Kidney (tissue), 14 donors: ENCODE results near the gene ELFN2. TPM values are rescaled to one million over a fixed set of nuclear protein-coding genes. Genes with fewer than 3 reads are reported as not detected.

ENCODE experiments used
- DNase-seq, 5 donors: peaks; one replicate each; pipeline ENCODE4 v3.0.0-alpha.2; 2013 to 2020
- FAIRE-seq: peaks from 2 replicates; lab custom pipeline; 2012; peaks lifted over from hg19 to GRCh38; lab: Jason Lieb, UNC
- H3K27ac ChIP-seq, 2 donors: one replicate each; pipeline ENCODE4 v1.7.0; 2013; ENCODE audit warnings: low read depth in 2 of 2, low read length in 2 of 2, inconsistent platforms in 1 of 2
- H3K27me3 ChIP-seq: one replicate; pipeline ENCODE4 v1.7.1; 2013; ENCODE audit warnings: low read length, inconsistent platforms; ENCODE audit not compliant: control insufficient read depth, insufficient read depth
- H3K36me3 ChIP-seq, 3 donors: one replicate each; pipeline versions ENCODE4 v1.7.0 to v1.7.1; 2013; ENCODE audit warnings: low read length in 3 of 3, control low read depth in 1 of 3, inconsistent platforms in 1 of 3; ENCODE audit not compliant: insufficient read depth in 3 of 3, control insufficient read depth in 2 of 3
- H3K4me1 ChIP-seq, 3 donors: one replicate each; pipeline versions ENCODE4 v1.7.0 to v1.7.1; 2013; ENCODE audit warnings: low read length in 3 of 3, inconsistent platforms in 1 of 3, low read depth in 1 of 3; ENCODE audit not compliant: control insufficient read depth in 2 of 3, insufficient read depth in 2 of 3
- H3K4me3 ChIP-seq, 3 donors: one replicate each; pipeline versions ENCODE4 v1.7.0 to v1.8.1; 2013; ENCODE audit warnings: low read length in 3 of 3, control low read depth in 1 of 3, inconsistent platforms in 1 of 3
- H3K9ac ChIP-seq, 3 donors: one replicate each; pipeline versions ENCODE4 v1.7.0 to v1.7.1; 2013; ENCODE audit warnings: low read length in 3 of 3, control low read depth in 1 of 3, inconsistent platforms in 1 of 3
- H3K9me3 ChIP-seq, 3 donors: one replicate each; pipeline versions ENCODE4 v1.7.0 to v1.7.1; 2013; ENCODE audit warnings: low read length in 3 of 3, control low read depth in 1 of 3, inconsistent platforms in 1 of 3; ENCODE audit not compliant: control insufficient read depth in 2 of 3, insufficient read depth in 1 of 3
- intact Hi-C: fragments of 100-400 bp; cut with DNase I; formaldehyde crosslinking; loops from one replicate; pipeline ENCODE4 v1.11.1; 2022
- polyA plus RNA-seq: library from polyadenylated mRNA; stranded (reverse); fragments of 350-450 nt; fragmentation: Illumina TruSeq; extraction: RNeasy Lipid Tissue Mini Kit (QIAGEN cat#74804); gene quantifications from one replicate; pipeline ENCODE4 v1.2.3, GENCODE V29; 2014; ENCODE audit warnings: low read depth, low replicate concordance; ENCODE audit not compliant: insufficient read depth
- total RNA-seq: library from RNA; stranded (reverse); fragmentation: NEBNext Ultra II Directional; extraction: Animal tissue kit (Norgen Biotek cat#: 25700); gene quantifications from one replicate; pipeline ENCODE4 v1.2.1, GENCODE V29; 2021
- TF ChIP-seq, protein P1 (sequence below): IDR thresholded peaks from 3 replicates; pipeline ENCODE4 v1.5.1; 2012; ENCODE audit warnings: mild to moderate bottlenecking, moderate library complexity, borderline replicate concordance; ENCODE audit not compliant: insufficient read depth; ENCODE audit errors: extremely low read depth
- donor health status: control.
- donor health status: control.
- donor health status: control.
- donor health status: control.
- donor health status: control.
- donor health status: DM: yes; HTN: yes; CAD: no.
- donor health status: Normal renal cell carcinoma (clear cell type).

The ELFN2 gene
- total and polyA plus RNA-seq, 2 donors from 2014 or later, result 0.19 to 4.6 TPM

GRCh38 chr22:37376643-37377042 is 50.6 kb downstream of the ELFN2 start:
- Histone ChIP-seq H3K27me3 (no peaks in the 10 kb centered on the region), H3K4me3 (no peak overlapping the region), H3K36me3 (no peaks in the 10 kb centered on the region), H3K4me1 (peaks cover 0 to 17% (median 3%) of the 10 kb centered on the region in 3 donors), H3K9me3 (no peaks in the 10 kb centered on the region), H3K9ac (no peak overlapping the region), H3K27ac (no peak overlapping the region)
- DNase-seq (no peak), FAIRE-seq (no peak)
- intact Hi-C loops, result no loop called here
- TF ChIP-seq, protein P1, sequence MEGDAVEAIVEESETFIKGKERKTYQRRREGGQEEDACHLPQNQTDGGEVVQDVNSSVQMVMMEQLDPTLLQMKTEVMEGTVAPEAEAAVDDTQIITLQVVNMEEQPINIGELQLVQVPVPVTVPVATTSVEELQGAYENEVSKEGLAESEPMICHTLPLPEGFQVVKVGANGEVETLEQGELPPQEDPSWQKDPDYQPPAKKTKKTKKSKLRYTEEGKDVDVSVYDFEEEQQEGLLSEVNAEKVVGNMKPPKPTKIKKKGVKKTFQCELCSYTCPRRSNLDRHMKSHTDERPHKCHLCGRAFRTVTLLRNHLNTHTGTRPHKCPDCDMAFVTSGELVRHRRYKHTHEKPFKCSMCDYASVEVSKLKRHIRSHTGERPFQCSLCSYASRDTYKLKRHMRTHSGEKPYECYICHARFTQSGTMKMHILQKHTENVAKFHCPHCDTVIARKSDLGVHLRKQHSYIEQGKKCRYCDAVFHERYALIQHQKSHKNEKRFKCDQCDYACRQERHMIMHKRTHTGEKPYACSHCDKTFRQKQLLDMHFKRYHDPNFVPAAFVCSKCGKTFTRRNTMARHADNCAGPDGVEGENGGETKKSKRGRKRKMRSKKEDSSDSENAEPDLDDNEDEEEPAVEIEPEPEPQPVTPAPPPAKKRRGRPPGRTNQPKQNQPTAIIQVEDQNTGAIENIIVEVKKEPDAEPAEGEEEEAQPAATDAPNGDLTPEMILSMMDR, result no peak

- TF ChIP-seq, protein P1, result no peak
- no peaks in the 10 kb centered on the region for H3K27me3 ChIP-seq
- no peak overlapping the region for H3K9ac ChIP-seq
- H3K4me3 ChIP-seq, result no peak overlapping the region
- FAIRE-seq, result no peak
- peaks cover 0 to 17% (median 3%) of the 10 kb centered on the region in 3 donors for H3K4me1 ChIP-seq
- H3K36me3 ChIP-seq, result no peaks in the 10 kb centered on the region
- H3K27ac ChIP-seq, result no peak overlapping the region
- no peak for DNase-seq
- H3K9me3 ChIP-seq, result no peaks in the 10 kb centered on the region
- intact Hi-C loops, result no loop called here
Observed at GRCh38 chr22:37375801-37376200, 51.5 kb downstream of the ELFN2 start.

GRCh38 chr22:37374571-37374970 is 52.7 kb downstream of the ELFN2 start:
- Histone ChIP-seq H3K4me3 (no peak overlapping the region), H3K36me3 (no peaks in the 10 kb centered on the region), H3K27ac (no peak overlapping the region), H3K9me3 (no peaks in the 10 kb centered on the region), H3K4me1 (peaks cover 0 to 16% (median 3%) of the 10 kb centered on the region in 3 donors), H3K27me3 (no peaks in the 10 kb centered on the region), H3K9ac (no peak overlapping the region)
- intact Hi-C loops, result no loop called here
- no peak for DNase-seq
- TF ChIP-seq, protein P1, result no peak
- FAIRE-seq, result no peak

GRCh38 chr22:37373451-37373850 is 53.8 kb downstream of the ELFN2 start:
- no peak overlapping the region for H3K4me3 ChIP-seq
- intact Hi-C loops, result no loop called here

More at GRCh38 chr22:37373451-37373850, 53.8 kb downstream of the ELFN2 start:
- peaks cover 0 to 8% (median 3%) of the 10 kb centered on the region in 3 donors for H3K4me1 ChIP-seq
- H3K27me3 ChIP-seq, result no peaks in the 10 kb centered on the region
- DNase-seq, result no peak
- no peak for FAIRE-seq
- H3K27ac ChIP-seq, result no peak overlapping the region
- no peaks in the 10 kb centered on the region for H3K9me3 ChIP-seq
- no peaks in the 10 kb centered on the region for H3K36me3 ChIP-seq
- TF ChIP-seq, protein P1, result no peak
- H3K9ac ChIP-seq, result no peak overlapping the region
